ENCODE measurements around the gene CACNA2D1.
A peak's percentile ranks its signal among the peaks of the same experiment; 100 is the strongest.
"Not testable (repeated sequence)": the region's sequence is repeated elsewhere in the genome, so short reads cannot be mapped to it uniquely, and the experiment has no call there.

Gene CACNA2D1

DNA sequence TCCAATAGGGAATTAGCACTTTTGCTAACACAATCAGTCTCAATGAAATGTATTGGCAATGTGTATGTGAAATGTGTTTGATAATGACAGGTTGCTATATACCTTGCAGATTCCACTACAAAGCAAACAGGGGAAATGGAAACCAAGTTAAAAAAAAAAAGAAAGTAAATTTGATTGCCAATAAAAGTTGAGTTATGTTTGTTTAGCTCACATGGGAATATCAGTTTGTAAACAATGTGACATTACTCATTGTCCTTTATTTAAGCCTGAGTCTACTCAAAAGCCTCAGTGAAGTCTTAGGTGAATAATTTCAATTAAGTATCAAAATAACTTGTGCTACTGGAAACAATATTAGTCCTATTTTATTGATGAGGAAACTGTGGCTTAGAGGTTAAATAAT, 285.2 kb downstream of the CACNA2D1 start:
- no peak for DNase-seq

DNA sequence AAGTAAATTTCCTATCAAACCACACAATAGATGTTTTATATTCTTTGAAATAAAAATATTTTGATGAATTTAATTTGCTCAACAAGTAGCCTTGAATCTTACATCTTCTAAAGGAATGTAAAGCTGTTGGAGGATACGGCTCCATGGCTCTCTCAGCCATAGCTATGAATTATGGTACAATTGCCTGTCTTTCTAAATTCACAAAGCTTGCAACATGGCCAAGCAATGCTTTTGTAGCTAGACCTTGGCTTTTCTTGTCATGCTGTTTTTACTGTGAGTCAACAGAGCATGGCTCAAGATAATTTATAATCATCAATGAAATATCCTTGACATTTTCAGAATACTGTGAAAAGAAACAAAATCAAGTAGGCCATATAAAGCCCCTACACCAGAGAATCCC, 286.7 kb downstream of the CACNA2D1 start:
- DNase-seq, result no peak

GRCh38 chr7:82156168-82156567, 287.4 kb downstream of the CACNA2D1 start:
- DNase-seq, result no peak

- no peak for DNase-seq
Observed at GRCh38 chr7:82154728-82155127, 288.8 kb downstream of the CACNA2D1 start.

GRCh38 chr7:82153776-82154175, 289.8 kb downstream of the CACNA2D1 start:
- no peak for DNase-seq

DNA sequence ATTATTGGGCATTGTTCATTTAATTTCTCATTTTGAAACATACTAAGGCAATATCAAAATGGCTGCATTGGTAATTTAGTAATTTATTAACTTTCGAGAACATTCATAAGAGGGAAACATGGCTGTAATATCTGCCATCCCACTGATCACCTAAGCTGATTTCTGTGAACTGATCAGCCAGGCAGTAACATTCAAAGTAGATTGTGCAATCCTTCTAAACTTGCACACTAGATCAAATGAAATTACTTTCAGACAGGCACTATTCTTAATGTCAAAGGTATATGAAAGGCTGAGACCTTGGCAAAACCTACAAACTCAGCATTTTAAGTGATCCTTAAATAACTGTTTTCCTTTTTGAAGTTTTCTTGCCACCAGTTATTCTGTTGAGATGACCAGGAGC, 290.7 kb downstream of the CACNA2D1 start:
- DNase-seq, result no peak

DNA sequence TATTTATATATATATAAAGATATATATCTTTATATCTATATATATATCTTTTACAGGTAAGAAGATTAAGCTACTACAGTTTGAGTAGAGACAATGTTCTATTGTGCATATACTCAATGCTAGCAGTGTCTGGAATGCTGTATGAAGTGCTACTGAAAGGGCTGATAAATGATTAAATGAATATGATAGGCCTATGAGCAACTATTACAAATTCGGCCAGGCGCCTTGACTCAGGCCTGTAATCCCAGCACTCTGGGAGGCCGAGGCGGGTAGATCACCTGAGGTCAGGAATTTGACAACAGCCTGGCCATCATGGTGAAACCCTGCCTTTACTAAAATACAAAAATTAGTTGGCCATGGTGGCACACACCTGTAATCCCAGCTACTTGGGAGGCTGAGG, 297.1 kb downstream of the CACNA2D1 start:
- DNase-seq, result no peak

DNA sequence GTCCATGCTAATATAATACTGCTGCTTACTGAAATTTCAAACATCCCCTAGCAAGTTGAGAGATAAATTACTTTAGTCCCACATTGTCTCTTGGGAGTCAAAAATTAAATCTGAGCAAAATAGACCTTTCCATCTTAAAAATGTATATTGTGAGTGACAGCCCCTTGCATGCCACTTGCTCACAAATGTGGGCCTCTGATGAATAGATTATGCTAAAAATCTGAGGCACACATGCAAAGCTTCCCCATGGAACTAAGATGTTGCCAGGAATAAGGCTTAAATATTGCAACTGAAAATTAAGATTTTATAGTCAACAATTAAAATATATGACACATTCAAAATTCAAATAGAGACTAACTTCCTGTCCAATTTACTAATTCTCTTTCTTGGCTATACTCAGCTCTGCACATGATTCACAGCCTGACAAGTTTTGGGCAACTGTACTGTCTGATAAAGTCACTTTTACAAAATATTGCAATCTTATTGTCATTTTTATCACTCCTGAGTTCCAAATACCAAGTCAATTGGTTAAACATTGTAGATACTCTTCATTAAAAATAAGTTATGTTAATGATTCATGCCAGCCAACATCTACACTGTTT, 301.2 kb downstream of the CACNA2D1 start:
- DNase-seq, result no peak

DNA sequence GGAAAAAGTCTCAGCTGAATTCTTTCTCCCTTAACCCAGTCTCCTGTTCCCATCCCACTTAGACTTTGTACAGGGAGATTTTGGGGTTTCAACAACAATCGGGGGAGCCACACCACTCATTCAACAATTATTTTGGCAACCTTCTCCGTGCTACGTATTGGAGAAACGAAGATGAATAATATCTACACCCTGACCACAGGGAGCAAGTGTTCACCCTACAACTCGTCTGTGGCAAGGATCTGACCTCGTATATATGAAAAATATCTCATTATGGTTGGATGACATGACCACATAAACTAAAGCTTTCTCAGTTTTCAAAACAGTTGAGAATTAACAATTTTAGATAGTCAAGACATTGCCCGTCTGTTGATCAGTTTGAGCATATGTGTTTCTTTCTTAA, 302.1 kb downstream of the CACNA2D1 start:
- DNase-seq, result no peak

DNA sequence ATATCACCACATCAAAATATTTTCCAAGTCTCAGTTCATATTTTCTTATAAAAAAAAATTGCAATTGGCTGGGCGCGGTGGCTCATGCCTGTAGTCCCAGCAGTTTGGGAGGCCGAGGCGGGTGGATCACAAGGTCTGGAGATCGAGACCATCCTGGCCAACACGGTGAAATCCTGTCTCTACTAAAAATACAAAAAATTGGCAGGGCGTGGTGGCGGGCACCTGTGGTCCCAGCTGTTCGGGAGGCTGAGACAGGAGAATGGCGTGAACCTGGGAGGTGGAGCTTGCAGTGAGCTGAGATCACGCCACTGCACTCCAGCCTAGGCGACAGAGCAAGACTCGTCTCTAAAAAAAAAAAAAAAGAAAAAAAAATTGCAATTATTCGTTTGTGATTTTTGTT, 303.0 kb downstream of the CACNA2D1 start:
- DNase-seq, result not testable (repeated sequence)

- no peak for DNase-seq
Observed at GRCh38 chr7:82131215-82131614, 312.4 kb downstream of the CACNA2D1 start.

DNA sequence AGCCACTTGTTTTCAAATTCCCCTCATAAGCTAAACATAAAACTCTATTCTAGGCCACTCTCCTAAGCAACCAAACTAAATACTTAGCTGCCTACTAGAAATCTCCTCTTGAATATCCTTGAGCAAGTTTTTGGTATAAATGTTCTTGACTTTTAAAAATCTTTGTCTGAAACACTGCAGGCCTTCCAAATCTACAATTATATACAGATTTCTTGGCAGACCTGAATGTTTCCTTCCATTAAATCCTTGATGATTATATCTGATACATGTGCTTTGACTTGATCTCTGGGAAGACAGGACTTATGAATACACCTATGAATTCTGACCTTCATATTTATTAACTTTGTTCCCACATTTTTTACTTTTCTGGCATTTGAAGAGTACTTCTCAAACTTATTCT, 314.5 kb downstream of the CACNA2D1 start:
- DNase-seq, result no peak

GRCh38 chr7:82128546-82128945, 315.0 kb downstream of the CACNA2D1 start:
- no peak for DNase-seq

DNA sequence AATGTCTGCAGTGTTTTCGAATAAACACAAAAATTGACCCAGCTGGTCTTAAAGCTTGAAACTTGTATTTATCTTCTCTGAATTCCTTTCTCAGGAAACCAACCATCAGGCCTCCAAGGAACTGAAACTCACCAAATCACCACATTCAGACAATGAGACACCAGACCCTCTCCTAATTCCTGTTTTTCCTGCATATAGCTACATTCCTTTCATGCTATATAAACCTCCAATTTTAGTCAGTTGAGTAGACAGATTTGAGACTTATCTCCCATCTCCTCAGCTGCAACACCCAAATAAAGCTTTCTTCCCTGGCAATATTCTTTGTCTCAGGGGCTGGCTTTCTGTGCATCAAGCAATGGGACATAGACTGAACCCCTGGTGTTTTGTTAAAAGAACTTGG, 317.0 kb downstream of the CACNA2D1 start:
- no peak for DNase-seq

DNA sequence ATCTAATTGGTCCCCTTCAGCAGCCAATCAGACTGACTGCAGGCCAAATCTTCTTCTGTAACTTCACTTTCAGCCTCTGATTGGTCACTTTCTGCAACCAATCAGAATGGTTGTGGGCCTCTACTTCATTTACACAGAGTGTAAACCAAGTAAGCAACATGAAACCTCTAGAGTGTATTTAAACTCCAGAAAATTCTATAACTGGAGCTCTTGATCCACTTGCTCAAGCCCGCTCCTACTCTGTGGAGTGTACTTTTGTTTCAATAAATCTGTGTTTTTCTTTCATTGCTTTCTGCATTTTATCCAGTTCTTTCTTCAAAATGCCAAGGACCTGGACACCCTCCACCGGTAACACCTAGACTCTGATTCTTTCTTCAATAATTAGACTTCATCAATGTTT, 319.1 kb downstream of the CACNA2D1 start:
- DNase-seq, result no peak

DNA sequence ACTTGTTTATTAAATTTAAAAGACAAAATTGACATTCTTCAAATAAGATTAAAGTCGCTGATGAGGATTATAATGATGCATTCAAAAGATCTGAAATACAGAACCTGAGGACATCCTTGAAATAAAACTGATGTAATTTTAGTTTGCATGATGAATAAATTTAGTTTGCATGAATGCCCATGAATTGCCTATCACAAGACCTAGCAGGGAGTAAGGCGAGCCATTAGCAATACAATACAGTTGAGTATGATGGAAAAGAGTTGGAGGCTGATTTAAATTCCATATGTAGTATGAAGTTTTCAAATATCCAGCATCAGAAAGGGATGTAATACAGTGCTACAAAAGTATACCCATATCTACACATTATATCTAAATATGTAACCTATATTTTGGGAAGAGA, 321.3 kb downstream of the CACNA2D1 start:
- no peak for DNase-seq

- DNase-seq, result no peak
Observed at GRCh38 chr7:82114237-82114636, 329.3 kb downstream of the CACNA2D1 start.

DNA sequence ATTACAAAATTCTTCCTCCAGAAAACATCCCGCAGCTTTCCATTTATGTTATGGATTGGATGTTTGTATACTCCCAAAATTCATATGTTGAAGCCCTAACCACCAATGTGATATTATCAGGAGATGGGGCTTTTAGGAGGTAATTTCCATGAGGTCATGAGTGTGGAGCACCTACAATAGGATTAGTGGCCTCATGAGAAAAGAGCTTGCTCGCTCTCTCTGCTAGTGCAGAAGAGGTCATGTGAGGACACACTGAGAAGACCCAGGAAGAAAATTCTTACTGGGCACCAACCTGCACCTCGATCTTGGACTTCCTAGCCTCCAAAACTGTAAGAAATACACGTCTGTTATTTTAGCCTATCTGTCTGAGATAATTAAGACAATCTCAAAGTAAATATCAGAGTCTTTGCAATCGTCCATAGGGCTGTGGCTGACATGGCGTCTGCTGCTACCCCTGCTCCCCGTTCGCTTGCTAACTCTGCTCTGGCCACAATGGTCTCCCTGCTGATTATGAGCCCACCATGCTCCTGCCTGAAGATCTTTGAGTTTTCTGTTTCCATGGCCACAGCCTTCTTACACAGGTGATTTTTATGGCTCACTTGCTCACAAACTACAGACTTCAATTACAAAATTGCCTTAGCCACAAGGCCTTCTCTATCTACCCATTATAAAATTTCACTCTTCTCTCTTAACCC, 333.3 kb downstream of the CACNA2D1 start:
- no peak for DNase-seq

DNA sequence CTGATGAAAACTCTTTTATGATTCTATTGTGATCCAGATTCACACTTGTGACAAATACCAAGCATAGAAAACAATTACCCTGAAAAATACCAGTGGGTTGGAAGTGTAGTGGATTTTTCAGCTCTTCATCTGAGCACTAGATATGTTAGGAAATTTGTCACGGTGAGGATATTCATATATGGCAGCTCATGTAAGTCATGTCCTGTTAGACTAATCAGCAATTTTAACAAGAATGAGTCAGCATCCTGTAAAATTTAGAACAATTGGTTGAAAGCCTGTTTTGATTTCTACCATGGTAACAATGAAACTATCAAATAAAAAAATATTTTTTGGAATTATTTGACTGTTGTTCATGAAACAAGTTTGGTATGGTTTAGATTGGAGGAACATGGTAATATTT, 334.3 kb downstream of the CACNA2D1 start:
- DNase-seq, result no peak

DNA sequence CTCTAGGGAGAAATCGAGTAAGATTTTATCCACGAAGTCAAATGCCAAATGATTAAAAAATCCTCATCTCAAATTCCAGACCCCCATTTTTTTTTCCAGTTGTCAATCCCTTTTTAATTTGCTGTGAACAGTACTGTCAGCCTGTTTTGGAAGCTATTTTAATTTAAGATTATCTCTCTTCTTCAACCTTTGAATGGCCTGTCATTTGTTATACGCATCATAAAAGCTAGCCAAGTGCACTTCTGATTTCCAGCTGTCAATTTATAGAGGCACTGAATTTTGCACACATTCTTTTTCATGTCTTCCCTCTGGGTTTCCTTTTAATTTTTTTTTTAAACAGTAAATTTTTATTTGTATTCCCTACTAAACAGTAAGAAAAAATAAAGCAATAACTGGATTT, 337.4 kb downstream of the CACNA2D1 start:
- DNase-seq, result no peak

- no peak for DNase-seq
Observed at GRCh38 chr7:82105463-82105862, 338.1 kb downstream of the CACNA2D1 start.

GRCh38 chr7:82098414-82098813, 345.2 kb downstream of the CACNA2D1 start:
- no peak for DNase-seq

DNA sequence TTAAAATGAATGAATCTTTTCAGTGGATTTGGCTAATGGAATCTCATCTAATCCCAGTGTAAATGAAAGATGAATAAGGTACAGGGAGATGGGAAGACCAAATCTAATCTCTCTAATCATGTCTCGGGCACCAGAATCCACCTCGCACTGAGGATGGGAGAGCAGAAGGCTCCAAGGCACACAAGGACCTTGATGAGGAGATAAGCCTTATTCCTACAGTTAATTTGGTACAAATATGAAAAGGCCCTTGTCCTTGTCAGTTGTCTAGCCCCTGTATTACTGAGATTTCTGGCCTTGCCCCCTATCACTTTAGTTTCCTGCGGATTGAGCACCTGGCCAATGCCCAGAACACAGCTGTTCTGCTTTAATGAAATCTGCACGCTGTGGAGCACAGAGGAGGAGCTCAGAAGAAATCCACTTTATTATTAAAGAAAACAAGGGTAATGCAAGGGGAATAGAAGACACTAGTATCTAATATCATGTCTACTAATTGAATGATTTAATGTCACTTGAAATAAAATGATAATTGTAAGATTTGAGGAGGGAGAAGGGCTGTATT, 352.4 kb downstream of the CACNA2D1 start:
- peak; percentile 52 for DNase-seq

DNA sequence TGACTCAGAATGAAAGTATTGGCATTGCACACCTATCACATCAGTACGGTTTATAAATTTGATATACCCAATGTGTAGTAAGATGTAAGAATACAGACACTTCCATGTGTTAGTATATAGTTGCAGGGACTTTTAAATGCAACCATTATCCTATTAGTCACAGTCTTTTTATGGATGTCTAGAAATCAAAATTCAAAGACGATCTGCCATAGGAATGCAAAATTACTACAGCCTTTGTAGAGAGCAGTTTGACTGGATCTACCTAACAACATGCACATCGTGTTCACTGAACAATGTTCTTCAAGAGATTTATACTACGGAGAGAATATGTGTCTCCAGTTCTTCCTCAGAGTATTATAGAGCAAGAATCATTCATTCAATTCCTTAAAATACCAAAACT, 356.5 kb downstream of the CACNA2D1 start:
- DNase-seq, result no peak

- no peak for DNase-seq
Observed at GRCh38 chr7:82085116-82085515, 358.5 kb downstream of the CACNA2D1 start.
